IMR-90 (cell line): Measurements from ENCODE around the gene ACSL1. TPM values are rescaled to one million over a fixed set of nuclear protein-coding genes. Genes with fewer than 3 reads are reported as not detected.

Experiments used
- ATAC-seq: fragments of 200-7000 bp; cut with Tn5 transposase; 2 replicates; pipeline ENCODE4 v1.9.1; 2020; ENCODE audit warnings: low read depth, mild to moderate bottlenecking, moderate library complexity
- BruUV-seq: library from RNA; stranded (reverse); fragments of 400-500 nt; replicated peaks from 2 replicates; lab custom pipeline; 2021; lab: Mats Ljungman, UMichigan
- CTCF ChIA-PET: fragments of 300-600 bp; formaldehyde crosslinking; extraction: SDS; loops from one replicate; lab custom pipeline; 2021; ENCODE audit warnings: antibody characterized with exemption; lab: Yijun Ruan, JAX
- POLR2A ChIA-PET: fragments of 300-600 bp; sonication (Branson Sonifier 250); formaldehyde crosslinking; loops from one replicate; lab custom pipeline; 2022; ENCODE audit warnings: antibody characterized with exemption; ENCODE audit not compliant: unreplicated experiment; lab: Charles Lee
- DNase-seq: peaks from one replicate; pipeline ENCODE4 v3.0.0; 2013
- H2AFZ ChIP-seq: replicated peaks from 2 replicates; pipeline ENCODE3; 2013; ENCODE audit warnings: low read length, mild to moderate bottlenecking; ENCODE audit not compliant: poor library complexity
- H2AK5ac ChIP-seq: 2 replicates; pipeline ENCODE4 v1.6.1; 2013; ENCODE audit warnings: low read depth, low read length, inconsistent platforms
- H2AK9ac ChIP-seq: replicated peaks from 2 replicates; pipeline ENCODE3; 2013; ENCODE audit warnings: mild to moderate bottlenecking, low read depth, low read length, moderate library complexity; ENCODE audit not compliant: poor library complexity
- H2BK120ac ChIP-seq: 2 replicates; pipeline ENCODE4 v1.6.1; 2013; ENCODE audit warnings: low read depth, low read length, inconsistent platforms
- H2BK15ac ChIP-seq: 3 replicates; pipeline ENCODE4 v1.6.1; 2013; ENCODE audit warnings: low read depth, low read length, inconsistent platforms
- H2BK20ac ChIP-seq: 2 replicates; pipeline ENCODE4 v1.6.1; 2013; ENCODE audit warnings: low read depth, mild to moderate bottlenecking, inconsistent platforms, low read length, moderate library complexity
- H2BK5ac ChIP-seq: 2 replicates; pipeline ENCODE4 v1.6.1; 2013; ENCODE audit warnings: mild to moderate bottlenecking, low read depth, low read length, inconsistent platforms; ENCODE audit not compliant: poor library complexity, severe bottlenecking
- H3K14ac ChIP-seq: replicated peaks from 2 replicates; pipeline ENCODE4 v1.6.1; 2013; ENCODE audit warnings: low read depth, low read length, inconsistent platforms
- H3K18ac ChIP-seq: 2 replicates; pipeline ENCODE4 v1.6.1; 2013; ENCODE audit warnings: low read depth, low read length, control low read depth
- H3K23ac ChIP-seq: 2 replicates; pipeline ENCODE4 v1.6.1; 2013; ENCODE audit warnings: low read depth, low read length, inconsistent platforms
- H3K27ac ChIP-seq: 2 replicates; pipeline ENCODE4 v1.5.1; 2013; ENCODE audit warnings: mild to moderate bottlenecking, control low read depth, low read length; ENCODE audit not compliant: insufficient read depth
- H3K27me3 ChIP-seq: 2 replicates; pipeline ENCODE4 v1.6.1; 2013; ENCODE audit warnings: low read length; ENCODE audit not compliant: control insufficient read depth, insufficient read depth
- H3K36me3 ChIP-seq: 2 replicates; pipeline ENCODE4 v1.6.1; 2013; ENCODE audit warnings: low read length, mixed read lengths; ENCODE audit not compliant: control insufficient read depth, insufficient read depth
- H3K4ac ChIP-seq: 2 replicates; pipeline ENCODE4 v1.6.1; 2013; ENCODE audit warnings: low read depth, low read length, inconsistent platforms
- H3K4me1 ChIP-seq: 2 replicates; pipeline ENCODE4 v1.6.1; 2013; ENCODE audit warnings: low read length, mixed read lengths; ENCODE audit not compliant: control insufficient read depth, insufficient read depth
- H3K4me2 ChIP-seq: 2 replicates; pipeline ENCODE4 v1.6.1; 2013; ENCODE audit warnings: low read depth, mild to moderate bottlenecking, control low read depth, low read length, moderate library complexity
- H3K4me3 ChIP-seq: 2 replicates; pipeline ENCODE4 v1.5.1; 2013; ENCODE audit warnings: low read depth, mild to moderate bottlenecking, control low read depth, low read length, moderate library complexity; ENCODE audit not compliant: insufficient read depth
- H3K56ac ChIP-seq: 2 replicates; pipeline ENCODE4 v1.6.1; 2013; ENCODE audit warnings: low read length, inconsistent platforms; ENCODE audit not compliant: insufficient read depth; ENCODE audit errors: extremely low read depth
- H3K79me1 ChIP-seq, 2 experiments: 2 replicates each; pipeline ENCODE4 v1.6.1; 2013; ENCODE audit warnings: low read length in 2 of 2, inconsistent platforms in 1 of 2, low read depth in 1 of 2
- H3K9ac ChIP-seq: 2 replicates; pipeline ENCODE4 v1.6.1; 2013; ENCODE audit warnings: low read depth, low read length, control low read depth
- H3K9me1 ChIP-seq: 2 replicates; pipeline ENCODE4 v1.6.1; 2013; ENCODE audit warnings: low read length, inconsistent platforms; ENCODE audit not compliant: insufficient read depth
- H3K9me3 ChIP-seq: 2 replicates; pipeline ENCODE4 v1.6.1; 2013; ENCODE audit warnings: low read length; ENCODE audit not compliant: control insufficient read depth, insufficient read depth
- H4K20me1 ChIP-seq: 2 replicates; pipeline ENCODE4 v1.6.1; 2013; ENCODE audit warnings: low read length, inconsistent platforms; ENCODE audit not compliant: insufficient read depth
- H4K5ac ChIP-seq: 2 replicates; pipeline ENCODE4 v1.6.1; 2013; ENCODE audit warnings: mild to moderate bottlenecking, low read depth, low read length, control low read depth
- H4K8ac ChIP-seq, 2 experiments: 2 replicates each; pipeline ENCODE4 v1.6.1; 2013; ENCODE audit warnings: low read depth in 2 of 2, low read length in 2 of 2, control low read depth in 1 of 2, inconsistent platforms in 1 of 2
- H4K91ac ChIP-seq: 2 replicates; pipeline ENCODE4 v1.6.1; 2013; ENCODE audit warnings: low read depth, low read length, inconsistent platforms; ENCODE audit not compliant: insufficient read depth
- MAZ ChIP-seq: IDR thresholded peaks from 2 replicates; pipeline ENCODE4 v1.6.1; 2012; ENCODE audit warnings: low read depth, mild to moderate bottlenecking, low read length, improper control_type of control experiment, moderate library complexity, borderline replicate concordance
- RAD21 ChIP-seq: IDR thresholded peaks from 2 replicates; pipeline ENCODE4 v1.6.1; 2012; ENCODE audit warnings: low read length, improper control_type of control experiment
- dilution Hi-C: fragments of 300-500 bp; cut with HindIII; formaldehyde crosslinking; loops from one replicate; pipeline ENCODE4 v1.14.3; 2018; ENCODE audit warnings: low sequenced_read_pairs; ENCODE audit not compliant: unreplicated experiment
- in situ Hi-C: fragments of 300-500 bp; cut with MboI; formaldehyde crosslinking; loops from 3 replicates; pipeline ENCODE4 v1.14.3; 2019; ENCODE audit warnings: low sequenced_read_pairs, inconsistent platforms, mixed read lengths
- intact Hi-C: fragments of 100-400 bp; cut with micrococcal nuclease; formaldehyde crosslinking; loops from 2 replicates; pipeline ENCODE4 v1.10.0; 2022
- polyA plus RNA-seq, 3 experiments: library from polyadenylated mRNA; depleted of rRNA; stranded (reverse); fragments of >200 nt; gene quantifications; 2 replicates each; pipeline ENCODE4 v1.2.3, GENCODE V29; 2012; ENCODE audit warnings: low replicate concordance in 1 of 3
- total RNA-seq: library from RNA; depleted of rRNA; stranded (reverse); fragments of >200 nt; gene quantifications from 2 replicates; pipeline ENCODE4 v1.2.3, GENCODE V29; 2012

Gene ACSL1
- total and polyA plus RNA-seq, 2 of the 4 experiments (the other 2 are of a cell fraction): 14.4 to 26.0 TPM

- Histone ChIP-seq H3K23ac (no peak overlapping the region), H3K56ac (no peak overlapping the region), H3K79me1 (peaks cover 8 to 12% of the 10 kb centered on the region in 2 experiments), H2BK5ac (no peak overlapping the region), H2BK120ac (no peak overlapping the region), H3K9ac (no peak overlapping the region), H2AK5ac (no peak overlapping the region), H4K5ac (no peak overlapping the region), H4K20me1 (no peaks in the 10 kb centered on the region), H3K4me1 (no peaks in the 10 kb centered on the region; the same call in 1 of the 2 replicates), H3K9me1 (no peaks in the 10 kb centered on the region), H3K4me3 (no peak overlapping the region), H4K91ac (no peak overlapping the region), H2AFZ (no peak overlapping the region), H3K27ac (no peak overlapping the region), H2AK9ac (no peak overlapping the region), H2BK15ac (no peak overlapping the region), H3K14ac (no peak overlapping the region), H3K9me3 (no peaks in the 10 kb centered on the region), H3K18ac (no peak overlapping the region), H3K4ac (no peak overlapping the region), H3K4me2 (no peak overlapping the region), H4K8ac (no peak overlapping the region), H3K36me3 (peaks cover 1% of the 10 kb centered on the region; the same call in 1 of the 2 replicates), H2BK20ac (no peak overlapping the region), H3K27me3 (no peaks in the 10 kb centered on the region)
- dilution Hi-C loops (no loop called here), in situ Hi-C loops (no loop called here), intact Hi-C loops (no loop called here)
- POLR2A ChIA-PET: no interaction called here
- TF ChIP-seq RAD21 (no peak), MAZ (no peak)
- ATAC-seq: no peak
- CTCF ChIA-PET: interaction anchor here (0.7 kb wide), 1 partner anchor 384 kb away, joined by 5 read pairs; no protein-coding TSS in a partner anchor
- DNase-seq: no peak
- no TSS peak for BruUV-seq
Measured at GRCh38 chr4:184712322-184712721, 113.4 kb downstream of the ACSL1 start.
